NCI-H128 (cell line): ENCODE results near the gene GUCY2F.

Experiments used
- DNase-seq: peaks from one replicate; lab custom pipeline; 2025; ENCODE audit not compliant: unreplicated experiment; lab: John Stamatoyannopoulos, UW

The GUCY2F gene

GRCh38 chrX:109481986-109482385 is at the start of gene GUCY2F:
Gene GUCY2F, minus strand, starts transcription at chrX:109482086. Its CDS starts 6,150 bp downstream, at chrX:109475936.
- no peak for DNase-seq

GRCh38 chrX:109519001-109519400 is 37.1 kb upstream of the GUCY2F start:
- DNase-seq: no peak

- DNase-seq: no peak
These were observed 29.2 kb upstream of the GUCY2F start for GRCh38 chrX:109511113-109511512.

- no peak for DNase-seq
These were observed 27.0 kb upstream of the GUCY2F start for GRCh38 chrX:109508915-109509314.

- no peak for DNase-seq
These were observed 19.3 kb upstream of the GUCY2F start for GRCh38 chrX:109501176-109501575.

GRCh38 chrX:109498434-109498833 is 16.5 kb upstream of the GUCY2F start:
- DNase-seq: no peak

- no peak for DNase-seq
These were observed 7.3 kb upstream of the GUCY2F start for GRCh38 chrX:109489174-109489573.

- no peak for DNase-seq
These were observed 5.8 kb upstream of the GUCY2F start for GRCh38 chrX:109487640-109488039.

GRCh38 chrX:109485470-109486340 is 3.8 kb upstream of the GUCY2F start:
- peak; percentile 1 for DNase-seq

- no peak for DNase-seq
These were observed 3.0 kb upstream of the GUCY2F start for GRCh38 chrX:109484886-109485285.

- no peak for DNase-seq
These were observed 6.6 kb downstream of the GUCY2F start for GRCh38 chrX:109475174-109475891.

- DNase-seq: no peak
These were observed 8.7 kb downstream of the GUCY2F start for GRCh38 chrX:109472939-109473735.

- DNase-seq: no peak
These were observed 17.7 kb downstream of the GUCY2F start for GRCh38 chrX:109464231-109464630.

GRCh38 chrX:109463784-109464183 is 18.1 kb downstream of the GUCY2F start:
- DNase-seq: no peak

GRCh38 chrX:109448282-109448938 is 33.5 kb downstream of the GUCY2F start:
- no peak for DNase-seq

- DNase-seq: no peak
These were observed 40.6 kb downstream of the GUCY2F start for GRCh38 chrX:109441266-109441665.

GRCh38 chrX:109440475-109440874 is 41.4 kb downstream of the GUCY2F start:
- no peak for DNase-seq

- DNase-seq: no peak
These were observed 72.7 kb downstream of the GUCY2F start for GRCh38 chrX:109409181-109409580.

- DNase-seq: no peak
These were observed 78.0 kb downstream of the GUCY2F start for GRCh38 chrX:109403922-109404321.

- no peak for DNase-seq
These were observed 82.1 kb downstream of the GUCY2F start for GRCh38 chrX:109399831-109400230.

- DNase-seq: no peak
These were observed 83.1 kb downstream of the GUCY2F start for GRCh38 chrX:109398833-109399232.
